ENCODE measurements around the gene GRM3. TPM values are rescaled to one million over a fixed set of nuclear protein-coding genes. Genes with fewer than 3 reads are reported as not detected.

GRM3 gene
- total and polyA plus RNA-seq, 4 experiments from 2014 or later: not detected

DNA sequence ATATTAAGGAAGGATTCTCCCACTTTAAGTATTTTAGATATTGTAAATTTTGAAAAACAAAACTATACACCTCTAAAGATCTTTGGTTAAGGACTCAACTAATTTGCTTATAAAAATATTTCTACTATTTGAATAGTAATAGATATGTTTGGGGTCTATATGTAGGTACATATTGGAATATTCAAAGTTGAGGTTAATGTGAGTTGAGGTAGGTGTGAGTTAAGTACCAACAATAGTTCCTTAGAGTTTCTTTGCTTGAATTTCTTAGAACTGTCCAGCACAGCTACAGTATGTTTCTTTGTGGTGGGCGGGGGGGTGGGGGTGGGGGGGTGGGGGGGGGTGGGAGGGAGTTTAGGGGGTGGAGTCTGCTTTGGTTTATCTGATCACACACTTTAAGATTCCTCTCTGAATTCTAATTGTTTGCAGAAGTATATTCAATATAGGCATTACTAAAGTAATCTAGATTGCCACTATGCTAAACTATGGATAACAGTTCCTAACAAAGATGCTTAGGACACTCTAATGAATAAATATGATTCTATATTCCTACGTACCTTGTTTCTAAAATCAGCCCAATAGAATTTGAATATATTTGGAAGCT is 2.1 kb downstream of the GRM3 start:
- ChIA-PET POLR2A (ENCODE audit: partially characterized antibody) (no interaction called here), CTCF (ENCODE audit: partially characterized antibody) (no interaction called here)
- H3K27ac ChIP-seq (ENCODE audit: low read depth, low read length): no peak overlapping the region
- H3K4me1 ChIP-seq (ENCODE audit: insufficient read depth, low read length): no peaks in the 10 kb centered on the region
- DNase-seq: no peak
- H3K9me3 Mint-ChIP-seq: peaks cover 0 to 3% (median 0%) of the 10 kb centered on the region in 8 donors
- peaks cover 8 to 12% of the 10 kb centered on the region in 2 donors for H3K27me3 Mint-ChIP-seq
- H3K27ac Mint-ChIP-seq: no peak overlapping the region
- H3K4me3 Mint-ChIP-seq: no peak overlapping the region
- no peaks in the 10 kb centered on the region for H3K9me3 ChIP-seq (ENCODE audit: control insufficient read depth in 1 of 2, low read length in 2 of 2)
- intact Hi-C loops (cut with micrococcal nuclease): no loop called here
- no peak overlapping the region for H3K4me3 ChIP-seq (ENCODE audit: low read length in 2 of 2)
- no peaks in the 10 kb centered on the region for H3K36me3 ChIP-seq (ENCODE audit: insufficient read depth, low read length)
- no peaks in the 10 kb centered on the region for H3K27me3 ChIP-seq (ENCODE audit: insufficient read depth, low read length)
- H3K36me3 Mint-ChIP-seq: no peaks in the 10 kb centered on the region
- peaks cover 0 to 1% (median under 1%) of the 10 kb centered on the region in 4 donors for H3K4me1 Mint-ChIP-seq

DNA sequence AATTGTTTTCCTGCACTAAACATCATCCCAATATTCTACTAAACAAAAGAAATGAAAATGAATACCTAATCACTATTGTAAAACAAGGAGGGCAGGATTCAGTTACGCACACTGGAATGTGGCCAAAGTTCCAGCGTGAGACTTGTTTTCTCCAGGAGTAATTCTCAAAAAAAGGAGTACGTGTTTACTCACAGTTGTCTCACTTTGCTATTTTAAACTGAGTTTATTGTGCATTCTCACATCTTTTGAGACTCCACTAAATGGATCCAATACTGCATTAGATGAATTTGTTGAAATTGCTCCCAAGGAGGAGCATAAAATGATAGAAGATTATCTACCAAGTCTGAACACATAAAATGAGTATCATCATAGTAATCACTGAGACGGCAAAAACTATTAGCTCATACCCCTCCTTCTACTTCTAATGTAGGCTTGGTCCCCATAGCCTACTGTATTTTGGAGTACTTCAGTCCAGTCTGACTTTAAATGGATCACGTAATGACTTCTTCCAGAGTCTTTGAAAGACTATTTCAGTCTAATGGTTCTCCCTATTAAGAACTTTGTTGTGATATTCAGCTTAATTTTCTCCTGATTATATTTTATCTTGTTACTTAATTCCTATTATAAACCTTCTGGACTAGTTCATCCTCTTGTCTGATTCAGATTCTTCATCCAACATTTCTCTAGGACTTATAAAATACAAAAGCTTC is 3.8 kb downstream of the GRM3 start:
- Histone ChIP-seq H3K9me3 (ENCODE audit: control insufficient read depth in 1 of 2, low read length in 2 of 2) (no peaks in the 10 kb centered on the region), H3K36me3 (ENCODE audit: insufficient read depth, low read length) (no peaks in the 10 kb centered on the region), H3K4me1 (ENCODE audit: insufficient read depth, low read length) (no peaks in the 10 kb centered on the region), H3K27me3 (ENCODE audit: insufficient read depth, low read length) (no peaks in the 10 kb centered on the region), H3K27ac (ENCODE audit: low read depth, low read length) (no peak overlapping the region), H3K4me3 (ENCODE audit: low read length in 2 of 2) (no peak overlapping the region)
- intact Hi-C loops (cut with micrococcal nuclease): no loop called here
- H3K27ac Mint-ChIP-seq: no peak overlapping the region
- no peak for DNase-seq
- H3K27me3 Mint-ChIP-seq: peaks cover 6 to 9% of the 10 kb centered on the region in 2 donors
- ChIA-PET POLR2A (ENCODE audit: partially characterized antibody) (no interaction called here), CTCF (ENCODE audit: partially characterized antibody) (no interaction called here)
- peaks cover 0 to 1% (median under 1%) of the 10 kb centered on the region in 4 donors for H3K4me1 Mint-ChIP-seq
- H3K4me3 Mint-ChIP-seq: no peak overlapping the region
- no peaks in the 10 kb centered on the region for H3K36me3 Mint-ChIP-seq
- H3K9me3 Mint-ChIP-seq: no peaks in the 10 kb centered on the region

DNA sequence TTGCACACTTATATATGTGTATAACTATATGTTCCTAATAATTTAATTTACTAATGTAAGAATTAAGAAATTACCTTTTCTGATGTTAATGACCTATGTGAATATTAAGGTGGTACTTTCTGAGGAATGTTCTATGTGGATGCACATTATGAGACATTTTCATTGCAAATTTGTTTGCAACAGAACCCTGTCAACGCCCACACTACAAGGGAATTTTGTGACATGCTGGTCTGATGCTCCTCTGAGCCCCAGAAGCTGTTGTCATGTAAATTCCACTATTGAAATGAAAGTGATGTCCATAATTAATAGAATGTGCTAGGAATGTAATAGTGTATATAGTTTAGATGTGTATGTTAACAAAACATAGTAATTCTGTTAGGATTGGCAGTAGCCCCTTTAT is 4.5 kb downstream of the GRM3 start:
- H3K27ac Mint-ChIP-seq: no peak overlapping the region
- Histone ChIP-seq H3K9me3 (ENCODE audit: control insufficient read depth in 1 of 2, low read length in 2 of 2) (no peaks in the 10 kb centered on the region), H3K27ac (ENCODE audit: low read depth, low read length) (no peak overlapping the region), H3K27me3 (ENCODE audit: insufficient read depth, low read length) (no peaks in the 10 kb centered on the region), H3K36me3 (ENCODE audit: insufficient read depth, low read length) (no peaks in the 10 kb centered on the region), H3K4me1 (ENCODE audit: insufficient read depth, low read length) (no peaks in the 10 kb centered on the region), H3K4me3 (ENCODE audit: low read length in 2 of 2) (no peak overlapping the region)
- intact Hi-C loops (cut with micrococcal nuclease): no loop called here
- H3K27me3 Mint-ChIP-seq: peaks cover 6 to 9% of the 10 kb centered on the region in 2 donors
- H3K36me3 Mint-ChIP-seq: no peaks in the 10 kb centered on the region
- ChIA-PET CTCF (ENCODE audit: partially characterized antibody) (no interaction called here), POLR2A (ENCODE audit: partially characterized antibody) (no interaction called here)
- H3K4me3 Mint-ChIP-seq: no peak overlapping the region
- H3K4me1 Mint-ChIP-seq: peaks cover 0 to 1% (median under 1%) of the 10 kb centered on the region in 4 donors
- no peak for DNase-seq
- no peaks in the 10 kb centered on the region for H3K9me3 Mint-ChIP-seq

DNA sequence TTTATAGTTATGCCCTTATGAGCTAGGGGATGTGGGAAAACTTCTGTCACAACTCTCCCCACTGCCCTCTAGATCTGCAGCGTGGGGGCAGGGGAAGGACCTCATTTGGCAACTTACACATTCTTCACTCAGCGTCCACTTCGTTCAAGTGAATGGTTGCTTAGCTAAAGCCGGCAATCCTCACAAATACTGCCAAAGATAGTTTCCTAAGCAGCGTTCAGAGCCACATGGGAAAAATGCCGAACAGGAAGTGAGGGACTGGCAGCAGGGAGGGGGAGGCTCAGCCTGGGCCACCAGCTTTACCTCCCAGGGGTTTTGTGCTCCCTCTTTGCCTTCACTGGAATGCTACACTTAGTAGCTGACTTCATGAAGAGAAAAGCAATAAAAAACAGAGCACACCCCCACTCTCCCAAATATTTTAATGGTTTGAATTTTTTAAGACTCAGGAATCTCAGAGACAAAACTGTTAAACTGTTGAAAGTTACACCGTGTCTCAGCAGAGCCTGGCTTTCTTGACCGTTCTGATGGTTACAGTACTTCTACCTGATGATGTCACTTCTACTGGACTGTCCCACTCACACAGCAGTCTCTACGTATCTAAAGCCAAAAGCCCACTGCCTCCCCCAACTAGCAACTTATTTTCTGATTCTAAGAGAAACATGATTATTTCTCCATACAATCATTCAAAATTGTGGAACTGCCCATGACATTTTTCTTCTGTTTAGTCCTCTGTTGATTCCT is 10.4 kb downstream of the GRM3 start:
- intact Hi-C loops (cut with micrococcal nuclease): no loop called here
- no peaks in the 10 kb centered on the region for H3K36me3 ChIP-seq (ENCODE audit: insufficient read depth, low read length)
- no peak for DNase-seq
- Mint-ChIP-seq H3K36me3 (no peaks in the 10 kb centered on the region), H3K27me3 (no peaks in the 10 kb centered on the region), H3K9me3 (peaks cover 0 to 3% (median 0%) of the 10 kb centered on the region in 8 donors), H3K27ac (no peak overlapping the region), H3K4me3 (no peak overlapping the region), H3K4me1 (no peaks in the 10 kb centered on the region)
- no peak overlapping the region for H3K27ac ChIP-seq (ENCODE audit: low read depth, low read length)
- no peak overlapping the region for H3K4me3 ChIP-seq (ENCODE audit: low read length in 2 of 2)
- H3K27me3 ChIP-seq (ENCODE audit: insufficient read depth, low read length): no peaks in the 10 kb centered on the region
- POLR2A ChIA-PET (ENCODE audit: partially characterized antibody): no interaction called here
- no peaks in the 10 kb centered on the region for H3K9me3 ChIP-seq (ENCODE audit: control insufficient read depth in 1 of 2, low read length in 2 of 2)
- CTCF ChIA-PET (ENCODE audit: partially characterized antibody): no interaction called here
- no peaks in the 10 kb centered on the region for H3K4me1 ChIP-seq (ENCODE audit: insufficient read depth, low read length)

DNA sequence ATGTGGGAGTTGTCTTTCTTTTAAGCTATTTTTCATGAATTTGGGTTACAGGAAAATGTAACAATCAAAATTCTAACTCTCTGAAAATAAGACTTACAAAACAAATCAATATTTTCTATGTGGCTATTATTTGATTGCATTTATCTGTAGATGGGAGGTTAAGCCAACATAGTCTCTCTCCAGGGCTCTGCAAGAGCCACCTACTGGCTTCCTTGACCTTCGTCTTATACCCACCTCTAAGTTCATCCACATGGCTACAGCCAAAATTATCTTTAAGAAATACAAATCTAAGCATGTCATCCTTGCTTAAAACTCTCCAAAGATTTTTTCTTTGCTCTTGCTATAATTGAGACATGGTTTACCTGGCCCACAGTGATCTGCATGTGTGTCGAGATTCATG is 14.2 kb downstream of the GRM3 start:
- Histone ChIP-seq H3K4me3 (ENCODE audit: low read length in 2 of 2) (no peak overlapping the region), H3K36me3 (ENCODE audit: insufficient read depth, low read length) (no peaks in the 10 kb centered on the region), H3K9me3 (ENCODE audit: control insufficient read depth in 1 of 2, low read length in 2 of 2) (no peaks in the 10 kb centered on the region), H3K27me3 (ENCODE audit: insufficient read depth, low read length) (no peaks in the 10 kb centered on the region), H3K4me1 (ENCODE audit: insufficient read depth, low read length) (no peaks in the 10 kb centered on the region), H3K27ac (ENCODE audit: low read depth, low read length) (no peak overlapping the region)
- POLR2A ChIA-PET (ENCODE audit: partially characterized antibody): no interaction called here
- H3K27ac Mint-ChIP-seq: no peak overlapping the region
- intact Hi-C loops (cut with micrococcal nuclease): no loop called here
- CTCF ChIA-PET (ENCODE audit: partially characterized antibody): no interaction called here
- peaks cover 0 to 3% (median 0%) of the 10 kb centered on the region in 8 donors for H3K9me3 Mint-ChIP-seq
- DNase-seq: no peak
- H3K36me3 Mint-ChIP-seq: no peaks in the 10 kb centered on the region
- no peaks in the 10 kb centered on the region for H3K4me1 Mint-ChIP-seq
- no peaks in the 10 kb centered on the region for H3K27me3 Mint-ChIP-seq
- H3K4me3 Mint-ChIP-seq: no peak overlapping the region

DNA sequence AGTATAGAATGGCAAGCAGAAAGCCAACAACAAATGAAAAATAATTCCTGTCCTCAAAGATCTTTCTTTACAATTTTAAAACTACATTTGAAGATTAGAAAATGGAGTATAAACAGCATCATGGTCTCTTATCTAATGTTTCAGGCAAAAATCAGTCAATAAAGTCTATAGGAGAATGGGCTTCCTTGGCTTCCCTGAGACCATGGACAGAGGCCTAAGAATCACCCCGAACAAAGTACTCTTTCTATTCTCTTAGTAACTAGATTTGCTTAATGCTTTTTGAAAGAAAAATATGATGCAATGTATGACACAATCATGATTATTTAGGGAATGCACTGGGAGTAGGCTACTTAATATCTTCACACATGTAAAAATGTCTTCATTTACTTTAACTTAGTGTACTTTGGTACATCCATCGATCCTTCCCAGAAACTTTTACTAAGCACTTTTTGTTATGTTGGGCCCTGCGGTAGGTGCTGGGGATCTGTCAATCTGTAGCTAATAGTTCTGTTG is 17.3 kb downstream of the GRM3 start:
- CTCF ChIA-PET (ENCODE audit: partially characterized antibody): no interaction called here
- Histone ChIP-seq H3K4me3 (ENCODE audit: low read length in 2 of 2) (no peak overlapping the region), H3K36me3 (ENCODE audit: insufficient read depth, low read length) (no peaks in the 10 kb centered on the region), H3K4me1 (ENCODE audit: insufficient read depth, low read length) (no peaks in the 10 kb centered on the region), H3K27me3 (ENCODE audit: insufficient read depth, low read length) (no peaks in the 10 kb centered on the region), H3K27ac (ENCODE audit: low read depth, low read length) (no peak overlapping the region), H3K9me3 (ENCODE audit: control insufficient read depth in 1 of 2, low read length in 2 of 2) (no peaks in the 10 kb centered on the region)
- intact Hi-C loops (cut with micrococcal nuclease): no loop called here
- H3K27me3 Mint-ChIP-seq: no peaks in the 10 kb centered on the region
- DNase-seq: no peak
- H3K4me3 Mint-ChIP-seq: no peak overlapping the region
- H3K4me1 Mint-ChIP-seq: no peaks in the 10 kb centered on the region
- POLR2A ChIA-PET (ENCODE audit: partially characterized antibody): no interaction called here
- H3K9me3 Mint-ChIP-seq: peaks cover 0 to 4% (median 0%) of the 10 kb centered on the region in 8 donors
- no peak overlapping the region for H3K27ac Mint-ChIP-seq
- no peaks in the 10 kb centered on the region for H3K36me3 Mint-ChIP-seq

DNA sequence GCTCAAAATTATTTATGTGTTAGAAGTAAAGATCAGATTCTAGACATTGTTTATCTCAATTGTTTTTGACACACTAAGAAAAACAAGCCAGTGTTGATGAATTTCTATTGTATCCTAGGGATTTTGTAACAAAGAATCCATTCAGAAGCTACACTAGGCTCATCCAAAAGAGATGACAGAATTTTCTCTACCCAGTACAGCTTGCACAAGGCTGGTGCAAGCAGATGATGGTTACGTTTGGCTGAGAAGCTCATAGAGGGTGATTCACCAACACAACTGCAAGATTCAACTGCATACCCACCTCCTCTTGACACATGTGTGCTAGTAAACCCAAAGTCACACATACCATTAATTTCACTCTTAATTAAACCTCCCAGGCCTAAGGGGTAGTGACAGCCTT is 20.8 kb downstream of the GRM3 start:
- H3K9me3 Mint-ChIP-seq: peaks cover 0 to 4% (median 0%) of the 10 kb centered on the region in 8 donors
- no peak overlapping the region for H3K4me3 Mint-ChIP-seq
- H3K27ac Mint-ChIP-seq: no peak overlapping the region
- intact Hi-C loops (cut with micrococcal nuclease): no loop called here
- Histone ChIP-seq H3K36me3 (ENCODE audit: insufficient read depth, low read length) (no peaks in the 10 kb centered on the region), H3K4me1 (ENCODE audit: insufficient read depth, low read length) (no peaks in the 10 kb centered on the region), H3K27ac (ENCODE audit: low read depth, low read length) (no peak overlapping the region), H3K9me3 (ENCODE audit: control insufficient read depth in 1 of 2, low read length in 2 of 2) (no peaks in the 10 kb centered on the region), H3K27me3 (ENCODE audit: insufficient read depth, low read length) (no peaks in the 10 kb centered on the region), H3K4me3 (ENCODE audit: low read length in 2 of 2) (no peak overlapping the region)
- H3K27me3 Mint-ChIP-seq: no peaks in the 10 kb centered on the region
- DNase-seq: no peak
- ChIA-PET CTCF (ENCODE audit: partially characterized antibody) (no interaction called here), POLR2A (ENCODE audit: partially characterized antibody) (no interaction called here)
- H3K36me3 Mint-ChIP-seq: no peaks in the 10 kb centered on the region
- no peaks in the 10 kb centered on the region for H3K4me1 Mint-ChIP-seq
